ENCODE data around the gene IQCE.
"Not testable (repeated sequence)": the region's sequence is repeated elsewhere in the genome, so short reads cannot be mapped to it uniquely, and the experiment has no call there.

IQCE gene

DNA sequence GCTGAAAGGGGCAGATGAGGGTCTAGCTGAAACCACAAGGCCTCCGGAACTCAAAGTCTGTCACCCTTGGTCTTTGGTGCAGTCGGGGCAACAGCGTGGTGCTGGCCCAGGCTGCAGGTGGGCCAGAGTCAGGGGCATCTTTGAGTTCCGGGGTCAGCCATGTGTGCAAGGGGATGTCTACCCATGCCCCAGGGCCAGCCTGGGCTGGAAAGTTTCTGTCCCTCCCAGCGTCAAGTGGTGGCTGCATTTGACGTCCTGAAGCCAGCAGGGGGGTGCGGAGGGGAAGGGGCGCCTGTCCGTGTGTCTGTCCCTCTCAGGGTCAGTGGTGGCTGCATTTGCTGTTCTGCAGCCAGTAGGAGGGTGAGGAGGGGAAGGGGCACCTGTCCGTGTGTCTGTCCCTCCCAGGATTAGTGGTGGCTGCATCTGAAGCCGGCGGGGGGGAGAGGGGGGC lies 4.1 kb upstream of the IQCE start:
- Histone ChIP-seq H3K27ac (ENCODE audit: low read depth, low read length, poor library complexity, severe bottlenecking) (peak overlapping the region; percentile 44), H3K4me1 (ENCODE audit: insufficient read depth, low read length, severe bottlenecking) (peaks cover 26% of the 10 kb centered on the region), H3K9ac (ENCODE audit: low read length) (peak overlapping the region; percentile 65), H3K9me2 (ENCODE audit: low read depth, low read length) (no peaks in the 10 kb centered on the region), H3K4me2 (ENCODE audit: low read length) (peak overlapping the region; percentile 97), H3K27me3 (ENCODE audit: insufficient read depth, low read length) (no peaks in the 10 kb centered on the region), H3K79me2 (ENCODE audit: insufficient read depth, low read length) (no peaks in the 10 kb centered on the region), H3F3A (ENCODE audit: insufficient read depth, low read length) (no peaks in the 10 kb centered on the region), H3K36me3 (ENCODE audit: insufficient read depth, low read length) (peaks cover 11% of the 10 kb centered on the region), H2AFZ (ENCODE audit: low read length) (no peak overlapping the region), H3K9me3 (ENCODE audit: low read length) (no peaks in the 10 kb centered on the region), H4K20me1 (ENCODE audit: insufficient read depth, low read length) (no peaks in the 10 kb centered on the region), H3K4me3 (ENCODE audit: low read depth, low read length, poor library complexity, severe bottlenecking) (peak overlapping the region; percentile 87)
- TF ChIP-seq, protein P1, sequence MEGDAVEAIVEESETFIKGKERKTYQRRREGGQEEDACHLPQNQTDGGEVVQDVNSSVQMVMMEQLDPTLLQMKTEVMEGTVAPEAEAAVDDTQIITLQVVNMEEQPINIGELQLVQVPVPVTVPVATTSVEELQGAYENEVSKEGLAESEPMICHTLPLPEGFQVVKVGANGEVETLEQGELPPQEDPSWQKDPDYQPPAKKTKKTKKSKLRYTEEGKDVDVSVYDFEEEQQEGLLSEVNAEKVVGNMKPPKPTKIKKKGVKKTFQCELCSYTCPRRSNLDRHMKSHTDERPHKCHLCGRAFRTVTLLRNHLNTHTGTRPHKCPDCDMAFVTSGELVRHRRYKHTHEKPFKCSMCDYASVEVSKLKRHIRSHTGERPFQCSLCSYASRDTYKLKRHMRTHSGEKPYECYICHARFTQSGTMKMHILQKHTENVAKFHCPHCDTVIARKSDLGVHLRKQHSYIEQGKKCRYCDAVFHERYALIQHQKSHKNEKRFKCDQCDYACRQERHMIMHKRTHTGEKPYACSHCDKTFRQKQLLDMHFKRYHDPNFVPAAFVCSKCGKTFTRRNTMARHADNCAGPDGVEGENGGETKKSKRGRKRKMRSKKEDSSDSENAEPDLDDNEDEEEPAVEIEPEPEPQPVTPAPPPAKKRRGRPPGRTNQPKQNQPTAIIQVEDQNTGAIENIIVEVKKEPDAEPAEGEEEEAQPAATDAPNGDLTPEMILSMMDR (IDR thresholded peaks at IDR 0.05; ENCODE audit: low read length): no peak
- no peak for TF ChIP-seq EZH2 (IDR thresholded peaks at IDR 0.05; ENCODE audit: borderline replicate concordance, low read length)

DNA sequence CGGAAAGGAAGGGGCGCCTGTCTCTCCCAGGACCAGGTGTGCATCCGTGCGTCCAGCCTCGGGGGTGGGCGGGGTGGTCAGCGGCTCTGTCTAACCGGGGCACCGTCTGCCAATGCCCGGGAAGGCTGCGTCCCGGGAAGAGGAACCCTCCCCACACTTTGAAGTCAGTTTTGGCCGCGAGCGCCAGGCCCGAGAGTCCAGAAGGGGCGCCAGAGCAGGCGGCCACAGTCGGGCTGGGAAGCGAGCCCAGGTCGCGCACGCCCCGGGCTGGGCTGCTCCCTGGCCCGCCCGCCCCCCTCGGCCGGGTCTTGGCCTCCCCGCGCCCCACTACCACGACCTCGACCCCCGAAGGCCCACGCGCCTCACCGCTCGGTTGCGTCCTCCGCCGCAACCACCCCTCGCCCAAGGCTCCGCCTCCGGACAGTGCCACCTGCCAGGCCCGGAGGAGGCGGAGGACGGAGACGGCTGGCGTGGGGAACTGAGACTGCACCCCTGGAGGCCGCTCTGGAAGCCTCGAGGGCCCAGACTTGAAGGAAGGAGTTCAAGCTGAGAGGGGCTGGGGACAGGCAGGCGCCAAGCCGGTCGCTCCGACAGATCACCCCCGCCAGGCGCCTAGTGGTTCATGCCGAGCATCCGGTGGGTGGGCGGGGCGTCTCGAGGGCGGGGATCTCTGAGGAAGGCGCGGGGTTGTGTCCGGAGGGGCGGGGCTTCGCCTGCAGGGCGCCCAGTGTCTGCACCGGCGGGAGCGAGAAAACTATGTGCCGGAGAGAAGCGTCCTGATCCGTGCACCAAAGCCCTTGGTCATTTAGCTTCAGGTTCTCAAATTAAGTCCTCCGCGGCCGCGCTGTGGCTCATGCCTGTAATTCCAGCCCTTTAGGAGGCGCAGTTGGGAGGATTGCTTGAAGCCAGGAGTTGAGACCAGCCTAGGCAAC lies 3.4 kb upstream of the IQCE start, which contains the start of gene BRAT1:
Gene BRAT1, minus strand, starts transcription at position 404 of the 932 bp plus-strand sequence. CDS start 1,093 bp downstream, outside the sequence.
- no peaks in the 10 kb centered on the region for H3K9me2 ChIP-seq (ENCODE audit: low read depth, low read length)
- H4K20me1 ChIP-seq (ENCODE audit: insufficient read depth, low read length): no peaks in the 10 kb centered on the region
- H3K4me2 ChIP-seq (ENCODE audit: low read length): peak within 1 kb of the TSS; percentile 97
- H3K27ac ChIP-seq (ENCODE audit: low read depth, low read length, poor library complexity, severe bottlenecking): peak within 1 kb of the TSS; percentile 74
- no peaks in the 10 kb centered on the region for H3K79me2 ChIP-seq (ENCODE audit: insufficient read depth, low read length)
- peak within 1 kb of the TSS; percentile 87 for H3K4me3 ChIP-seq (ENCODE audit: low read depth, low read length, poor library complexity, severe bottlenecking)
- peak within 1 kb of the TSS; percentile 65 for H3K9ac ChIP-seq (ENCODE audit: low read length)
- no peak for TF ChIP-seq EZH2 (IDR thresholded peaks at IDR 0.05; ENCODE audit: borderline replicate concordance, low read length)
- TF ChIP-seq, protein P1 (IDR thresholded peaks at IDR 0.05; ENCODE audit: low read length): peak; percentile 41; the same call in 1 of the 2 replicates
- H3K27me3 ChIP-seq (ENCODE audit: insufficient read depth, low read length): no peaks in the 10 kb centered on the region
- no peaks in the 10 kb centered on the region for H3K9me3 ChIP-seq (ENCODE audit: low read length)
- no peak within 1 kb of the TSS for H2AFZ ChIP-seq (ENCODE audit: low read length)
- peaks cover 11% of the 10 kb centered on the region for H3K36me3 ChIP-seq (ENCODE audit: insufficient read depth, low read length)
- H3F3A ChIP-seq (ENCODE audit: insufficient read depth, low read length): no peaks in the 10 kb centered on the region
- H3K4me1 ChIP-seq (ENCODE audit: insufficient read depth, low read length, severe bottlenecking): peaks cover 26% of the 10 kb centered on the region

DNA sequence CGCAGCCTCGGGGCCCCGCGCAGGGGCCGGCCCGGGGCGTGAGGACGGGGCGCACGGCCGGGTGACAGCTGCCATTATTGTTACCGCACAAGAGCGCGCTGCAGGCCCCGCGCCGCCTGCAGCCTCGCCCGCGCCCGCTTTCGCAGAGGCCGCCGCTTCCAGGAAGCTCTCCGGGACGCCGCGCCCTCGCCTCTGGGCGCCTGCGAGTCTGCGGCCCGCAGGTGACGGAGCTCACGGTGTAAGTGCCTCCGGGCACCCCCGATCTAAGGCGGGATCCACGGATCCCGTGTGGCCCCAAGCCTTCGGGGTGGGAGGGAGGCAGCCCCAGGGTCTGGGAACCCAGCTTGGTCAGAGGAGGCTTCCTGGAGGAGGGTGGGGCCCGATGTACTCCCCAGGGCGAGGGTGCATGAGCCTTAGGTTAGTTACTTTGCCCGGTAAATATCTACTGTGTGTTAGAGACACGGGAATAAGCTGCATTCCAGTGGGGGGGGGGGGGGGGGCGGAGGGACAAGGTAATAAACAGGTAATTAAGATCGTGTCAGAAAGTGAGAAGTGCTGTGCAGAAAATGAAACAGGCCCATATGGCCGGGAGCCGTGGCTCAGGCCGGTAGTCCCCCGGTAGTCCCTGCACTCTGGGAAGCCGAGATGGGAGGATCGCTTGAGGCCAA lies 638 bp downstream of the IQCE start:
- Histone ChIP-seq H3K27ac (ENCODE audit: low read depth, low read length, poor library complexity, severe bottlenecking) (no peak overlapping the region), H3K79me2 (ENCODE audit: insufficient read depth, low read length) (no peaks in the 10 kb centered on the region), H3K4me1 (ENCODE audit: insufficient read depth, low read length, severe bottlenecking) (peaks cover 15% of the 10 kb centered on the region), H2AFZ (ENCODE audit: low read length) (no peak overlapping the region), H3K27me3 (ENCODE audit: insufficient read depth, low read length) (no peaks in the 10 kb centered on the region), H3K9me3 (ENCODE audit: low read length) (no peaks in the 10 kb centered on the region), H3F3A (ENCODE audit: insufficient read depth, low read length) (no peaks in the 10 kb centered on the region), H3K9me2 (ENCODE audit: low read depth, low read length) (no peaks in the 10 kb centered on the region), H3K4me3 (ENCODE audit: low read depth, low read length, poor library complexity, severe bottlenecking) (peak overlapping the region; percentile 68), H3K36me3 (ENCODE audit: insufficient read depth, low read length) (no peaks in the 10 kb centered on the region), H3K9ac (ENCODE audit: low read length) (peak overlapping the region; percentile 59; the same call in 1 of the 2 replicates), H4K20me1 (ENCODE audit: insufficient read depth, low read length) (no peaks in the 10 kb centered on the region), H3K4me2 (ENCODE audit: low read length) (peak overlapping the region; percentile 80)
- TF ChIP-seq EZH2 (IDR thresholded peaks at IDR 0.05; ENCODE audit: borderline replicate concordance, low read length): no peak
- TF ChIP-seq, protein P1 (IDR thresholded peaks at IDR 0.05; ENCODE audit: low read length): no peak

DNA sequence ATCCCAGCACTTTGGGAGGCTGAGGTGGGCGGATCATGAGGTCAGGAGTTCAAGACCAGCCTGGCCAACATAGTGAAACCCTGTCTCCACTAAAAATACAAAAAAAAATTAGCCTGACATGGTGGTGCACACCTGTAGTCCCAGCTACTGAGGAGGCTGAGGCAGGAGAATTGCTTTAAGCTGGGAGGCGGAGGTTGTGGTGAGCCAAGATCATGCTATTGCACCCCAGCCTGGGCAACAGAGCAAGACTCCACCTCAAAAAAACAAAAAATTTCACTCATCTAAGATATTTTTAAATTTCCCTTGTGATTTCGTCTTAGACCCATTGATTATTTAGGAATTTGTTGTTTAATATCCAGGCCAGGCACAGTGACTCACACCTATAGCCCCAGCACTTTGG lies 5.2 kb downstream of the IQCE start:
- not testable (repeated sequence) for H3K4me1 ChIP-seq (ENCODE audit: insufficient read depth, low read length, severe bottlenecking); H3F3A ChIP-seq (ENCODE audit: insufficient read depth, low read length); H3K4me3 ChIP-seq (ENCODE audit: low read depth, low read length, poor library complexity, severe bottlenecking); H3K9ac ChIP-seq (ENCODE audit: low read length); H3K79me2 ChIP-seq (ENCODE audit: insufficient read depth, low read length); H3K27ac ChIP-seq (ENCODE audit: low read depth, low read length, poor library complexity, severe bottlenecking); H2AFZ ChIP-seq (ENCODE audit: low read length); H3K27me3 ChIP-seq (ENCODE audit: insufficient read depth, low read length); H3K36me3 ChIP-seq (ENCODE audit: insufficient read depth, low read length); H3K9me2 ChIP-seq (ENCODE audit: low read depth, low read length); H3K4me2 ChIP-seq (ENCODE audit: low read length); H3K9me3 ChIP-seq (ENCODE audit: low read length); H4K20me1 ChIP-seq (ENCODE audit: insufficient read depth, low read length)
